Neural progenitor cell (in vitro differentiated cells): ENCODE results near the gene PITPNM3. TPM values are rescaled to one million over a fixed set of nuclear protein-coding genes. Genes with fewer than 3 reads are reported as not detected.

ENCODE experiments used
- DNase-seq: peaks from one replicate; pipeline ENCODE4 v3.0.0-alpha.2; 2016; ENCODE audit warnings: low spot score
- H2AFZ ChIP-seq: fragments of 200-600 bp; sonication (generic); replicated peaks from 2 replicates; pipeline ENCODE4 v1.6.1; 2016; ENCODE audit warnings: antibody characterized with exemption
- H3F3A ChIP-seq: fragments of 200-600 bp; sonication (generic); 2 replicates; pipeline ENCODE4 v1.6.1; 2016; ENCODE audit warnings: antibody characterized with exemption, low read depth
- H3K27ac ChIP-seq: fragments of 200-600 bp; sonication (generic); 2 replicates; pipeline ENCODE4 v1.5.1; 2016; ENCODE audit warnings: mild to moderate bottlenecking
- H3K27me3 ChIP-seq: fragments of 200-600 bp; sonication (generic); 2 replicates; pipeline ENCODE4 v1.6.1; 2016; ENCODE audit warnings: mild to moderate bottlenecking, moderate library complexity
- H3K36me3 ChIP-seq: fragments of 200-600 bp; sonication (generic); 2 replicates; pipeline ENCODE4 v1.5.1; 2016
- H3K4me1 ChIP-seq: fragments of 200-600 bp; sonication (generic); 2 replicates; pipeline ENCODE4 v1.6.1; 2016; ENCODE audit warnings: mixed run types
- H3K4me2 ChIP-seq: fragments of 200-600 bp; sonication (generic); 2 replicates; pipeline ENCODE4 v1.6.1; 2016
- H3K4me3 ChIP-seq: fragments of 200-600 bp; sonication (generic); 2 replicates; pipeline ENCODE4 v1.5.1; 2016
- H3K79me2 ChIP-seq: fragments of 200-600 bp; sonication (generic); 2 replicates; pipeline ENCODE4 v1.6.1; 2016; ENCODE audit warnings: low read depth
- H3K9ac ChIP-seq: fragments of 200-600 bp; sonication (generic); 2 replicates; pipeline ENCODE4 v1.6.1; 2016
- H3K9me3 ChIP-seq: fragments of 200-600 bp; sonication (generic); 2 replicates; pipeline ENCODE4 v1.5.1; 2016; ENCODE audit warnings: low read depth
- H4K20me1 ChIP-seq: fragments of 200-600 bp; sonication (generic); 2 replicates; pipeline ENCODE4 v1.6.1; 2016; ENCODE audit warnings: low read depth
- H3K27ac Mint-ChIP-seq: 3 replicates; pipeline ENCODE4 v1.8.0; 2021; ENCODE audit warnings: mixed read lengths
- H3K27me3 Mint-ChIP-seq: 2 replicates; pipeline ENCODE4 v1.8.0; 2022; ENCODE audit warnings: low read depth, mild to moderate bottlenecking, inconsistent platforms, moderate library complexity, mixed read lengths; ENCODE audit not compliant: insufficient read depth
- H3K36me3 Mint-ChIP-seq: 3 replicates; pipeline ENCODE4 v1.8.0; 2021; ENCODE audit warnings: mixed read lengths
- H3K4me1 Mint-ChIP-seq: 3 replicates; pipeline ENCODE4 v1.8.0; 2021; ENCODE audit warnings: mixed read lengths
- H3K4me3 Mint-ChIP-seq: 3 replicates; pipeline ENCODE4 v1.8.0; 2021; ENCODE audit warnings: mild to moderate bottlenecking, moderate library complexity, mixed read lengths
- H3K9me3 Mint-ChIP-seq: 3 replicates; pipeline ENCODE4 v1.8.0; 2020; ENCODE audit warnings: mixed read lengths
- EZH2 ChIP-seq: fragments of 200-600 bp; sonication (generic); IDR thresholded peaks from 2 replicates; pipeline ENCODE4 v1.6.1; 2017; ENCODE audit warnings: antibody characterized with exemption, mild to moderate bottlenecking, moderate library complexity
- EZH2phosphoT487 ChIP-seq: fragments of 200-600 bp; sonication (generic); IDR thresholded peaks from 2 replicates; pipeline ENCODE4 v1.6.1; 2017; ENCODE audit warnings: antibody characterized with exemption
- total RNA-seq: library from RNA; depleted of rRNA; stranded (reverse); fragments of >200 nt; gene quantifications from 2 replicates; pipeline ENCODE4 v1.2.3, GENCODE V29; 2015; ENCODE audit warnings: low replicate concordance
- TF ChIP-seq, protein P1 (sequence below): fragments of 200-600 bp; sonication (generic); IDR thresholded peaks from 2 replicates; pipeline ENCODE4 v1.5.1; 2017; ENCODE audit warnings: antibody characterized with exemption, mild to moderate bottlenecking

PITPNM3 gene
- total RNA-seq, 1 donor from 2014 or later: 2.8 TPM

DNA sequence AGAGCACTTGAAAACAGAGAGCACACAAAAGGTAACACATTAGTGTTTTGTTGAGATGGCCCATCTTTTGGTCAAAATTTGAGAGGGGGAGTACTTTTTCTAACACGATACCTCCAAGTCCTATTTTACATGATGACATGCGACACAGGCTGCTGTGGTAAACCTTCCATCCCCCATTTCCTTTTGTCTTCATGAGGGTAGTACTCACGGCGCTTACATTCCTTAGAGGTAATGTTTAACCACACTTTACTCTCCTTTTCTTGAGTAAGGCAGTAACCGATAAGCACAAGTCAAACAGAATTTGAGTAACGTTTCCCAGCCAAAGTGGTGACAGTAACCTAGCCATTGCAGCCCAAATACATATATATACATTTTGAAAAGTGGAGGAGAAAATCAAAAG, 35.8 kb upstream of the PITPNM3 start:
- Histone ChIP-seq H3K9ac (no peak overlapping the region), H3K4me3 (no peak overlapping the region), H2AFZ (no peak overlapping the region), H3K27ac (no peak overlapping the region), H3K79me2 (no peaks in the 10 kb centered on the region), H3K4me2 (no peak overlapping the region), H4K20me1 (no peaks in the 10 kb centered on the region), H3K27me3 (no peaks in the 10 kb centered on the region), H3K36me3 (peaks cover 24% of the 10 kb centered on the region), H3F3A (no peaks in the 10 kb centered on the region), H3K4me1 (no peaks in the 10 kb centered on the region), H3K9me3 (no peaks in the 10 kb centered on the region)
- Mint-ChIP-seq H3K4me1 (no peaks in the 10 kb centered on the region), H3K27ac (no peak overlapping the region), H3K9me3 (no peaks in the 10 kb centered on the region), H3K27me3 (no peaks in the 10 kb centered on the region), H3K4me3 (no peak overlapping the region), H3K36me3 (peaks cover 39% of the 10 kb centered on the region)
- TF ChIP-seq EZH2 (no peak), EZH2phosphoT487 (no peak)
- TF ChIP-seq, protein P1, sequence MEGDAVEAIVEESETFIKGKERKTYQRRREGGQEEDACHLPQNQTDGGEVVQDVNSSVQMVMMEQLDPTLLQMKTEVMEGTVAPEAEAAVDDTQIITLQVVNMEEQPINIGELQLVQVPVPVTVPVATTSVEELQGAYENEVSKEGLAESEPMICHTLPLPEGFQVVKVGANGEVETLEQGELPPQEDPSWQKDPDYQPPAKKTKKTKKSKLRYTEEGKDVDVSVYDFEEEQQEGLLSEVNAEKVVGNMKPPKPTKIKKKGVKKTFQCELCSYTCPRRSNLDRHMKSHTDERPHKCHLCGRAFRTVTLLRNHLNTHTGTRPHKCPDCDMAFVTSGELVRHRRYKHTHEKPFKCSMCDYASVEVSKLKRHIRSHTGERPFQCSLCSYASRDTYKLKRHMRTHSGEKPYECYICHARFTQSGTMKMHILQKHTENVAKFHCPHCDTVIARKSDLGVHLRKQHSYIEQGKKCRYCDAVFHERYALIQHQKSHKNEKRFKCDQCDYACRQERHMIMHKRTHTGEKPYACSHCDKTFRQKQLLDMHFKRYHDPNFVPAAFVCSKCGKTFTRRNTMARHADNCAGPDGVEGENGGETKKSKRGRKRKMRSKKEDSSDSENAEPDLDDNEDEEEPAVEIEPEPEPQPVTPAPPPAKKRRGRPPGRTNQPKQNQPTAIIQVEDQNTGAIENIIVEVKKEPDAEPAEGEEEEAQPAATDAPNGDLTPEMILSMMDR: no peak
- no peak for DNase-seq

DNA sequence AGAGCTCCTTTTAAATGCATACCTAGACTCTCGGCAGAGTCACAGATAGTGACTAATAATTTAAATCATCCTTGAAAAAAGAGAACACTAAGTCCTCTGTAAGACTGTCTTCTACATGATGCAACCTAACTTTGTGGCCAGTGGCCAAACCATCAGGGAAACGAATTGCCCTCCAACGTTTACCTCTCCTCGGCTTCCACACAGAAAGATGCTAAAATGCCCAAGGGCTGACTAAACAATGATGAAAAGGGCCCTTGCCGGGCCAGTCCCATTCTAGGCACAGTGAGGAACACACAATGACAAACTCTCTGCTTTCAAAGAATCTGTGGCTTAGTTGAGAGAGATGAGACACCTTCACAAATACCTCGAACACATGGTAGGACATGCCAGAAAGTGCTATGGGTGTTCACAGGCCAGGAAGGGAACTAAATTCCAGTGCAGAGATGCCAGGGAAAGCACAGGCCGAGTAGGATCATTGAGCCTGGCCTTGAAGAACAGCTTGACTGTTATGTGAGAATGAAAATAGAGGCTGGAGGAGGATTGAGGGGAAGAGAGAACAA, 35.3 kb upstream of the PITPNM3 start:
- Histone ChIP-seq H2AFZ (no peak overlapping the region), H3K9ac (no peak overlapping the region), H3K79me2 (no peaks in the 10 kb centered on the region), H3K9me3 (no peaks in the 10 kb centered on the region), H3K27ac (no peak overlapping the region), H3K4me2 (no peak overlapping the region), H4K20me1 (no peaks in the 10 kb centered on the region), H3K27me3 (no peaks in the 10 kb centered on the region), H3K36me3 (peaks cover 25% of the 10 kb centered on the region), H3K4me3 (no peak overlapping the region), H3K4me1 (no peaks in the 10 kb centered on the region), H3F3A (no peaks in the 10 kb centered on the region)
- peaks cover 39% of the 10 kb centered on the region for H3K36me3 Mint-ChIP-seq
- H3K27ac Mint-ChIP-seq: no peak overlapping the region
- H3K4me3 Mint-ChIP-seq: no peak overlapping the region
- H3K27me3 Mint-ChIP-seq: no peaks in the 10 kb centered on the region
- DNase-seq: no peak
- TF ChIP-seq EZH2 (no peak), EZH2phosphoT487 (no peak)
- TF ChIP-seq, protein P1: no peak
- H3K9me3 Mint-ChIP-seq: no peaks in the 10 kb centered on the region
- no peaks in the 10 kb centered on the region for H3K4me1 Mint-ChIP-seq

DNA sequence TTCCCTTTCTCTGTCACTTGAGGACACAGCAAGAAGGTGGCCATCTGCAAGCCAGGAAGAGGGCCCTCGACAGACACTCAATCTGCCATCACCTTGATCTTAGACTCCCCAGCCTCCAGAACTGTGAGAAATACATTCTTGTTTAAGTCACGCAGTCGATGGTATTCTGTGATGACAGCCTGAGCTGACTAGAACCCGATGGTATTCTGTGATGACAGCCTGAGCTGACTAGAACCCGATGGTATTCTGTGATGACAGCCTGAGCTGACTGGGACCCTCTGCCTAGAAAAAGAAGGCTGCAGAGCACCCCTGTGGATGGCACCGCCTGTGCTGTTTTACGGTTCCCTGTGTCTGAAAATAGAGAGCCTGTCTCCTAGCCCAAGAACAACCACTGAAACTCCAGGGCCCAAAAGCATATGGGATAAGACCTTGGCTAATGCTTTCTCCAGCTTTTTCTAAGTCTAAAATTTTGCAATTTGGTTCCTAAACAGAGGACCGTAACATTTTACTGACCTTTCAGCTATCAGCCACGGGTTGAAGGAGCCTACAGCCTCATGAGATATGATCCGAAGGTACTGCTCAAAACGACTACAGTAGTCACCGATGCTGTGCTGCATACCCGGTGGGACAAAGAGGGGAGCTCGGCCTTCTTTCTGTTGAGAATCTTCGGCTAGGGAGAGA, 33.1 kb upstream of the PITPNM3 start:
- H3K27me3 Mint-ChIP-seq: no peaks in the 10 kb centered on the region
- Histone ChIP-seq H3K27me3 (no peaks in the 10 kb centered on the region), H3K4me1 (no peaks in the 10 kb centered on the region), H2AFZ (no peak overlapping the region), H3K9ac (no peak overlapping the region), H3K9me3 (no peaks in the 10 kb centered on the region), H3K4me2 (no peak overlapping the region), H3K27ac (no peak overlapping the region), H3K79me2 (no peaks in the 10 kb centered on the region), H3F3A (no peaks in the 10 kb centered on the region), H3K4me3 (no peak overlapping the region), H3K36me3 (peaks cover 32% of the 10 kb centered on the region), H4K20me1 (no peaks in the 10 kb centered on the region)
- peaks cover 52% of the 10 kb centered on the region for H3K36me3 Mint-ChIP-seq
- no peak for DNase-seq
- no peak overlapping the region for H3K4me3 Mint-ChIP-seq
- TF ChIP-seq EZH2phosphoT487 (no peak), EZH2 (no peak)
- TF ChIP-seq, protein P1: no peak
- H3K9me3 Mint-ChIP-seq: peaks cover 3% of the 10 kb centered on the region
- no peak overlapping the region for H3K27ac Mint-ChIP-seq
- H3K4me1 Mint-ChIP-seq: no peaks in the 10 kb centered on the region
